Measurements from ENCODE around the gene GINM1. TPM values are rescaled to one million over a fixed set of nuclear protein-coding genes. Genes with fewer than 3 reads are reported as not detected.

GINM1 gene
- total and polyA plus RNA-seq, 2 of the 8 experiments (the other 6 are each of a cell fraction or from before 2014, with no cell fraction given) = 5.1 to 21.6 TPM

GRCh38 chr6:149592983-149593382 is 26.8 kb downstream of the GINM1 start:
- Histone ChIP-seq H2BK20ac (ENCODE audit: low read length) (no peak overlapping the region), H3K14ac (ENCODE audit: insufficient read length) (no peak overlapping the region), H2BK5ac (ENCODE audit: low read depth, low read length) (no peak overlapping the region), H3K4me1 (replicated peaks in 1 of 4; ENCODE audit: control insufficient read depth in 3 of 4, insufficient read depth in 4 of 4, low read length in 3 of 4) (no peaks in the 10 kb centered on the region), H3K4me2 (ENCODE audit: insufficient read depth in 1 of 2, low read depth in 2 of 2, low read length in 2 of 2) (no peak overlapping the region), H2AK5ac (ENCODE audit: low read depth, low read length) (no peak overlapping the region), H3K36me3 (ENCODE audit: control insufficient read depth in 2 of 4, insufficient read depth in 4 of 4, low read length in 3 of 4) (peaks cover 13 to 53% (median 37%) of the 10 kb centered on the region in 4 experiments), H2AFZ (ENCODE audit: low read length) (no peak overlapping the region), H2BK12ac (ENCODE audit: low read depth, low read length) (no peak overlapping the region), H3K27me3 (replicated peaks in 1 of 4; ENCODE audit: control insufficient read depth in 3 of 4, extremely low read depth in 1 of 4, insufficient read depth in 3 of 4, low read length in 3 of 4) (no peaks in the 10 kb centered on the region), H3K79me1 (ENCODE audit: low read depth, low read length) (no peaks in the 10 kb centered on the region), H3K27ac (ENCODE audit: low read depth, low read length) (no peak overlapping the region), H3K23me2 (ENCODE audit: low read depth, low read length) (no peaks in the 10 kb centered on the region), H3K4me3 (ENCODE audit: extremely low read depth in 1 of 4, insufficient read depth in 2 of 4, low read depth in 3 of 4, low read length in 4 of 4) (no peak overlapping the region), H4K91ac (replicated peaks; ENCODE audit: insufficient read length, low read length) (no peak overlapping the region), H3K56ac (replicated peaks; ENCODE audit: insufficient read length, low read depth, low read length) (no peak overlapping the region), H2BK15ac (ENCODE audit: low read length) (no peak overlapping the region), H3K79me2 (ENCODE audit: control insufficient read depth in 1 of 2, insufficient read depth in 2 of 2, low read length in 2 of 2) (no peaks in the 10 kb centered on the region), H2BK120ac (replicated peaks; ENCODE audit: low read depth, low read length) (no peak overlapping the region), H4K20me1 (replicated peaks in 1 of 2; ENCODE audit: control insufficient read depth in 1 of 2, insufficient read depth in 2 of 2, low read length in 2 of 2) (peaks cover 0 to 1% of the 10 kb centered on the region in 2 experiments), H3K4ac (replicated peaks; ENCODE audit: insufficient read length, low read depth, low read length) (no peak overlapping the region), H4K8ac (ENCODE audit: extremely low read depth, insufficient read depth, low read length) (no peak overlapping the region), H3K9ac (replicated peaks in 1 of 4; ENCODE audit: extremely low read depth in 1 of 4, low read depth in 3 of 4, low read length in 3 of 4) (no peak overlapping the region), H3K23ac (ENCODE audit: insufficient read length) (no peak overlapping the region), H3K18ac (ENCODE audit: extremely low read depth, low read length) (no peak overlapping the region), H4K5ac (ENCODE audit: insufficient read length, low read depth, low read length) (no peak overlapping the region), H3K9me3 (ENCODE audit: insufficient read depth in 2 of 2, low read depth in 1 of 2, low read length in 1 of 2) (no peaks in the 10 kb centered on the region)
- CTCF ChIA-PET (ENCODE audit: partially characterized antibody) = interaction anchor here (0.6 kb wide), 1 partner anchor 1298 kb away, joined by 3 read pairs; no protein-coding TSS in a partner anchor
- TF ChIP-seq RBBP5 (IDR thresholded peaks at IDR 0.05; ENCODE audit: borderline replicate concordance, low read depth, low read length) = no peak
- DNase-seq (ENCODE audit: low read depth in 1 of 2, low spot score in 2 of 2) (no peak), FAIRE-seq (no peak)
- POLR2A ChIA-PET (ENCODE audit: partially characterized antibody) = interaction anchor here (0.7 to 2.0 kb wide), 2 partner anchors 16 to 82 kb away, joined by 3 to 8 read pairs; no protein-coding TSS in a partner anchor
- 97% methylated on average over 2 of the region's 2 CpGs; no CpG with 5 or more reads in 1 of the 2 experiments for WGBS, 2 experiments (ENCODE audit: extremely low coverage in 1 of 2, insufficient coverage in 1 of 2, insufficient read length in 1 of 2, insufficient replicate concordance in 2 of 2, low coverage in 1 of 2, low lambda C conversion rate in 2 of 2, missing lambda C conversion rate in 1 of 2)

Measured in H1 (cell line).